WERI-Rb-1 (cell line): ENCODE measurements around the gene FAM221B.

ENCODE experiments used
- DNase-seq: peaks from one replicate; pipeline ENCODE4 v3.0.0-alpha.2; 2020
- H3K27ac ChIP-seq: fragments of 250-450 bp; sonication (Bioruptor Pico); 2 replicates; pipeline ENCODE4 v1.5.1; 2020; ENCODE audit warnings: mild to moderate bottlenecking, moderate library complexity
- H3K27me3 ChIP-seq: fragments of 250-450 bp; sonication (Bioruptor Pico); 2 replicates; pipeline ENCODE4 v1.5.1; 2021; ENCODE audit warnings: mild to moderate bottlenecking, low read depth, moderate library complexity; ENCODE audit not compliant: insufficient read depth, severe bottlenecking
- H3K36me3 ChIP-seq: fragments of 250-450 bp; sonication (Bioruptor Pico); 2 replicates; pipeline ENCODE4 v1.5.1; 2020; ENCODE audit warnings: mild to moderate bottlenecking, moderate library complexity
- H3K4me3 ChIP-seq: 2 replicates; pipeline ENCODE4 v1.5.1; 2011; ENCODE audit warnings: low read depth, mild to moderate bottlenecking, control low read depth, low read length
- H3K9me3 ChIP-seq: fragments of 250-450 bp; sonication (Bioruptor Pico); 2 replicates; pipeline ENCODE4 v1.5.1; 2021; ENCODE audit warnings: mild to moderate bottlenecking, moderate library complexity; ENCODE audit not compliant: severe bottlenecking
- CTCF ChIP-seq: IDR thresholded peaks from 2 replicates; pipeline ENCODE4 v1.5.1; 2011; ENCODE audit warnings: low read depth, mild to moderate bottlenecking, control low read depth, inconsistent platforms, low read length

FAM221B gene

DNA sequence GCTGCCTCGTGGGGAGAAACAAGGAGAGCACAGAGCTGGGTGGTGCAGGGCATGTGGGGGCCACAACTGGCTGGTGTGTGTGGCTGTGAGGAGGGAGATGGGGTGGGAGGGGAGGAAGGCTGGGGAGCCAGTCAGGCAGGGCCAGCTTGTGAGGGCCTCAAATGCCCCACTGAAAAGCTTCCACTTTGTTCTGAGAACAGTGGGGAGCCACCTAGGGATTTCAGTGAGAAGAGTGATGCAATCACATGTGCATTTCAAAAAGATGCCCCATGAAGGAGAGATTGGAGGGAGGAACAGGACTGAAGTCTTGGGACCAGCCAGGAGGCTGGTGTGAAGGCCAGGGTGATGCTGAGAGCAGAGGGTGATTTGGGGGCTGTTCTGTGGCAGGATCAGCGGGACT lies 40.4 kb upstream of the FAM221B start:
- no peak overlapping the region for H3K4me3 ChIP-seq
- no peaks in the 10 kb centered on the region for H3K36me3 ChIP-seq
- H3K27ac ChIP-seq = no peak overlapping the region
- no peak for TF ChIP-seq CTCF
- no peak for DNase-seq
- no peaks in the 10 kb centered on the region for H3K9me3 ChIP-seq
- no peaks in the 10 kb centered on the region for H3K27me3 ChIP-seq

DNA sequence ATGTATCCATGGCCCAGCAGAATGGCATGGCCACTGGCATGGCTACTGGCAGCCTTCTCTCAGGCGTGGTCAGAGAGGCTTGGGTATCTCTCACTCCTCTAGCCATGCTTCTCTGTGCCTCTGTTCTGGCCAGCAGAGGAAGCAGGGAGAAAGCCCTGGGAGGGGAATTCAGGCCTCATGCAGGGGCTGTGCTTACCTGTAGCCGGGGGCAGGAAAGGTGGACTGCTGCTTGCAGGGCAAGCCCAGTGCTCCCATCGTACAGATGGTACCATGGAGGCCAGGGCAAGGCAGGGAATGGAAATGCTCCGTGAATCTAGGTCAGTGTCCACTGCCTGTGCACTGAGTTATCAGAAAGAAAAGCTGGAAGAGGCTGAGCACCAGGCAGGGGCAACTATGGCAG lies 39.0 kb upstream of the FAM221B start:
- Histone ChIP-seq H3K9me3 (no peaks in the 10 kb centered on the region), H3K27me3 (no peaks in the 10 kb centered on the region), H3K4me3 (no peak overlapping the region), H3K27ac (no peak overlapping the region), H3K36me3 (no peaks in the 10 kb centered on the region)
- no peak for TF ChIP-seq CTCF
- DNase-seq = no peak

GRCh38 chr9:35864695-35865255 lies 36.2 kb upstream of the FAM221B start:
- H3K27me3 ChIP-seq = no peaks in the 10 kb centered on the region
- no peak for TF ChIP-seq CTCF

GRCh38 chr9:35863583-35863982 lies 35.1 kb upstream of the FAM221B start:
- no peak overlapping the region for H3K27ac ChIP-seq
- H3K27me3 ChIP-seq = no peaks in the 10 kb centered on the region
- H3K9me3 ChIP-seq = no peaks in the 10 kb centered on the region
- no peak overlapping the region for H3K4me3 ChIP-seq
- DNase-seq = no peak
- TF ChIP-seq CTCF = no peak
- no peaks in the 10 kb centered on the region for H3K36me3 ChIP-seq

More at GRCh38 chr9:35864695-35865255, 36.2 kb upstream of the FAM221B start:
- no peak for DNase-seq
- Histone ChIP-seq H3K27ac (no peak overlapping the region), H3K9me3 (no peaks in the 10 kb centered on the region), H3K36me3 (no peaks in the 10 kb centered on the region), H3K4me3 (no peak overlapping the region)

- Histone ChIP-seq H3K9me3 (no peaks in the 10 kb centered on the region), H3K27ac (no peak overlapping the region), H3K36me3 (no peaks in the 10 kb centered on the region), H3K4me3 (no peak overlapping the region), H3K27me3 (no peaks in the 10 kb centered on the region)
- no peak for TF ChIP-seq CTCF
- no peak for DNase-seq
Observed at GRCh38 chr9:35862328-35862727, 33.8 kb upstream of the FAM221B start.

DNA sequence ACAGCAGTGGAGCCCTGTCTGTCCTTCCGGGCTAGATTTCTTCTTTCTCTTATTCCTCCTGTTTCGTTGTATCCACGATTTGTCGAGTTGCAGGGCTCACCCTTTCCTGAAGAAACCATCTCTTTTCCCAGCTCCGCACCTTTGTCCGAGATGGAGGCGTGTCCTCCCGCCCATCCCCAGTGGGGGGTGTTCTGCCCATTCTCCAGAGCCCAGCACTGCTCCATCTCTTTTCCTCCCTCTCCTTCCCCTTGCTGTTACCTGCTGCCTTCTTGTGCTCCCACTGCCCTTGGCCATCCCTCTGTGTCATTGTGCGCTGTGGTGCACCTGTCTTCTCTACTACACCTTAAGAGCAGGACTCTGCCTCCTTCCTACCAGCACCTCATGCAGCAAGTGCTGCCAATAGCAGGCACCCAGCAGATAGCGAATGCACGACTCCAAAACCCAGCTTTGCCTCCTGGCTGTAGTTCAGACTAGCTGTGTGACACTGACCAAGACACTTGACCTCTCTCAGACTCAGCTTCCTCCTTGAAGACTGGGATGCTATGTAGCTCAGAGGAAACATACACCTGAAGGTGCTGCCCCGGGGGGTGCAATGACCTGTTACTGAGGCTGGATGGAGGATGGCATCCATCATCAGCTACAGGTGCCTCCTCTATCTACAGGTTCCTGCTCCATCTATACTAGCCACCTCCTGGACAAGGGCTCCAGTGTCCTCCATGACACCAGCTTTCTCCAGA lies 32.8 kb upstream of the FAM221B start:
- TF ChIP-seq CTCF = no peak
- Histone ChIP-seq H3K27me3 (no peaks in the 10 kb centered on the region), H3K4me3 (no peak overlapping the region), H3K9me3 (no peaks in the 10 kb centered on the region), H3K36me3 (no peaks in the 10 kb centered on the region), H3K27ac (no peak overlapping the region)
- no peak for DNase-seq
